GM23338 (cell line): Measurements from ENCODE around the gene INS.

ENCODE experiments used
- CREB1 ChIP-seq: fragments of 250-450 bp; sonication (Bioruptor Pico); IDR thresholded peaks from 2 replicates; pipeline ENCODE4 v1.5.0; 2020; ENCODE audit warnings: low read depth, mild to moderate bottlenecking, moderate library complexity
- EZH2 ChIP-seq: fragments of 200-600 bp; sonication (generic); IDR thresholded peaks from one replicate; pipeline ENCODE4 v1.8.0; 2017; ENCODE audit warnings: antibody characterized with exemption, mild to moderate bottlenecking, low read depth; ENCODE audit not compliant: unreplicated experiment
- EZH2phosphoT487 ChIP-seq: fragments of 200-600 bp; sonication (generic); IDR thresholded peaks from one replicate; pipeline ENCODE4 v1.8.1; 2018; ENCODE audit warnings: antibody characterized with exemption; ENCODE audit not compliant: unreplicated experiment
- JUNB ChIP-seq: IDR thresholded peaks from one replicate; pipeline ENCODE4 v1.6.1; 2016; ENCODE audit warnings: antibody characterized with exemption; ENCODE audit not compliant: unreplicated experiment
- POLR2AphosphoS5 ChIP-seq: IDR thresholded peaks from 2 replicates; pipeline ENCODE4 v1.6.1; 2016; ENCODE audit warnings: antibody characterized with exemption, low read depth
- STAT1 ChIP-seq: IDR thresholded peaks from one replicate; pipeline ENCODE4 v1.6.1; 2016; ENCODE audit warnings: antibody characterized with exemption; ENCODE audit not compliant: unreplicated experiment
- ZNF114 ChIP-seq: fragments of 250-450 bp; sonication (Bioruptor Pico); IDR thresholded peaks from 2 replicates; pipeline ENCODE4 v1.5.0; 2020; ENCODE audit warnings: mild to moderate bottlenecking, moderate library complexity
- TF ChIP-seq, protein P1 (sequence below), 2 experiments: fragments of 200-600 bp in 1 of 2; sonication (generic) in 1 of 2; conservative IDR thresholded peaks; 2 replicates each; pipeline versions ENCODE4 v1.5.1 to v1.6.1; 2016 to 2017; ENCODE audit warnings: antibody characterized with exemption in 2 of 2, low read depth in 2 of 2, mild to moderate bottlenecking in 2 of 2, moderate library complexity in 1 of 2
- TF ChIP-seq, protein P2 (sequence below): IDR thresholded peaks from one replicate; pipeline ENCODE4 v1.6.1; 2018; ENCODE audit warnings: antibody characterized with exemption; ENCODE audit not compliant: unreplicated experiment
- TF ChIP-seq, protein P3 (sequence below): IDR thresholded peaks from 2 replicates; pipeline ENCODE4 v1.6.1; 2016; ENCODE audit warnings: antibody characterized with exemption

DNA sequence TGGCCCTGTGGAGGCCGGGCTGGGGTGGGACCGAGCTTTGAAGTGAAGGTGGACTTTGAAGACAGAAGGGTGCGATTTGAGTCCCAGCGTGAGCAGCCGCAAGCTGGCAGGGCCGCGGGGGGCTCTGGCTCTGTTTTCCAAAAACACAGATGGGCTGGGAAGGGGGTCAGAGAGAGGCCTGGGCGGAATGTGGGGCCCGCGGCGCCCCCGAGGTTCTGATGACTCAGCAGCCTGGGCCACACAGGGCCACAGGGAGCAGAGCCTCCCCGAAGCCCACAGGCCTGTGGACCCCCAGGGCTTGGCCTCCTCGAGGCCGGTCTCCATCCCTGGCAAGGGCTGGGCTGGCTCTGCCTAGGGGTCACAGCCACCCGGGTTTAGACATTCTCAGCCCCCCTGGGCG, 6.1 kb downstream of the INS start:
- TF ChIP-seq, protein P1, sequence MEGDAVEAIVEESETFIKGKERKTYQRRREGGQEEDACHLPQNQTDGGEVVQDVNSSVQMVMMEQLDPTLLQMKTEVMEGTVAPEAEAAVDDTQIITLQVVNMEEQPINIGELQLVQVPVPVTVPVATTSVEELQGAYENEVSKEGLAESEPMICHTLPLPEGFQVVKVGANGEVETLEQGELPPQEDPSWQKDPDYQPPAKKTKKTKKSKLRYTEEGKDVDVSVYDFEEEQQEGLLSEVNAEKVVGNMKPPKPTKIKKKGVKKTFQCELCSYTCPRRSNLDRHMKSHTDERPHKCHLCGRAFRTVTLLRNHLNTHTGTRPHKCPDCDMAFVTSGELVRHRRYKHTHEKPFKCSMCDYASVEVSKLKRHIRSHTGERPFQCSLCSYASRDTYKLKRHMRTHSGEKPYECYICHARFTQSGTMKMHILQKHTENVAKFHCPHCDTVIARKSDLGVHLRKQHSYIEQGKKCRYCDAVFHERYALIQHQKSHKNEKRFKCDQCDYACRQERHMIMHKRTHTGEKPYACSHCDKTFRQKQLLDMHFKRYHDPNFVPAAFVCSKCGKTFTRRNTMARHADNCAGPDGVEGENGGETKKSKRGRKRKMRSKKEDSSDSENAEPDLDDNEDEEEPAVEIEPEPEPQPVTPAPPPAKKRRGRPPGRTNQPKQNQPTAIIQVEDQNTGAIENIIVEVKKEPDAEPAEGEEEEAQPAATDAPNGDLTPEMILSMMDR (conservative IDR thresholded peaks at IDR 0.05; ENCODE audit: low read depth in 2 of 2): no peak
- TF ChIP-seq EZH2: no peak
- no peak for TF ChIP-seq STAT1
- TF ChIP-seq JUNB: no peak
- TF ChIP-seq POLR2AphosphoS5: no peak
- TF ChIP-seq, protein P2, sequence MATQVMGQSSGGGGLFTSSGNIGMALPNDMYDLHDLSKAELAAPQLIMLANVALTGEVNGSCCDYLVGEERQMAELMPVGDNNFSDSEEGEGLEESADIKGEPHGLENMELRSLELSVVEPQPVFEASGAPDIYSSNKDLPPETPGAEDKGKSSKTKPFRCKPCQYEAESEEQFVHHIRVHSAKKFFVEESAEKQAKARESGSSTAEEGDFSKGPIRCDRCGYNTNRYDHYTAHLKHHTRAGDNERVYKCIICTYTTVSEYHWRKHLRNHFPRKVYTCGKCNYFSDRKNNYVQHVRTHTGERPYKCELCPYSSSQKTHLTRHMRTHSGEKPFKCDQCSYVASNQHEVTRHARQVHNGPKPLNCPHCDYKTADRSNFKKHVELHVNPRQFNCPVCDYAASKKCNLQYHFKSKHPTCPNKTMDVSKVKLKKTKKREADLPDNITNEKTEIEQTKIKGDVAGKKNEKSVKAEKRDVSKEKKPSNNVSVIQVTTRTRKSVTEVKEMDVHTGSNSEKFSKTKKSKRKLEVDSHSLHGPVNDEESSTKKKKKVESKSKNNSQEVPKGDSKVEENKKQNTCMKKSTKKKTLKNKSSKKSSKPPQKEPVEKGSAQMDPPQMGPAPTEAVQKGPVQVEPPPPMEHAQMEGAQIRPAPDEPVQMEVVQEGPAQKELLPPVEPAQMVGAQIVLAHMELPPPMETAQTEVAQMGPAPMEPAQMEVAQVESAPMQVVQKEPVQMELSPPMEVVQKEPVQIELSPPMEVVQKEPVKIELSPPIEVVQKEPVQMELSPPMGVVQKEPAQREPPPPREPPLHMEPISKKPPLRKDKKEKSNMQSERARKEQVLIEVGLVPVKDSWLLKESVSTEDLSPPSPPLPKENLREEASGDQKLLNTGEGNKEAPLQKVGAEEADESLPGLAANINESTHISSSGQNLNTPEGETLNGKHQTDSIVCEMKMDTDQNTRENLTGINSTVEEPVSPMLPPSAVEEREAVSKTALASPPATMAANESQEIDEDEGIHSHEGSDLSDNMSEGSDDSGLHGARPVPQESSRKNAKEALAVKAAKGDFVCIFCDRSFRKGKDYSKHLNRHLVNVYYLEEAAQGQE: no peak
- TF ChIP-seq EZH2phosphoT487: no peak
- no peak for TF ChIP-seq CREB1 (CRISPR knock-in tag)
- TF ChIP-seq ZNF114 (CRISPR knock-in tag): no peak
- TF ChIP-seq, protein P3, sequence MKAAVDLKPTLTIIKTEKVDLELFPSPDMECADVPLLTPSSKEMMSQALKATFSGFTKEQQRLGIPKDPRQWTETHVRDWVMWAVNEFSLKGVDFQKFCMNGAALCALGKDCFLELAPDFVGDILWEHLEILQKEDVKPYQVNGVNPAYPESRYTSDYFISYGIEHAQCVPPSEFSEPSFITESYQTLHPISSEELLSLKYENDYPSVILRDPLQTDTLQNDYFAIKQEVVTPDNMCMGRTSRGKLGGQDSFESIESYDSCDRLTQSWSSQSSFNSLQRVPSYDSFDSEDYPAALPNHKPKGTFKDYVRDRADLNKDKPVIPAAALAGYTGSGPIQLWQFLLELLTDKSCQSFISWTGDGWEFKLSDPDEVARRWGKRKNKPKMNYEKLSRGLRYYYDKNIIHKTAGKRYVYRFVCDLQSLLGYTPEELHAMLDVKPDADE: no peak
